HCT116 (cell line): ENCODE measurements around the gene MECP2. TPM values are rescaled to one million over a fixed set of nuclear protein-coding genes. Genes with fewer than 3 reads are reported as not detected.

Experiments
- ATAC-seq: fragments of 200-7000 bp; cut with Tn5 transposase; 2 replicates; pipeline ENCODE4 v1.9.1; 2020; ENCODE audit warnings: mild to moderate bottlenecking, moderate library complexity
- BruUV-seq: library from RNA; stranded (reverse); fragments of 400-500 nt; replicated peaks from 2 replicates; lab custom pipeline; 2021; lab: Mats Ljungman, UMichigan
- CTCF ChIA-PET: fragments of 300-600 bp; sonication (Branson Sonifier 250); formaldehyde crosslinking; loops from one replicate; lab custom pipeline; 2021; ENCODE audit warnings: antibody characterized with exemption; lab: Charles Lee
- POLR2A ChIA-PET: fragments of 300-600, 350-600 bp; sonication (Branson Sonifier 250); formaldehyde crosslinking; loops from one replicate; lab custom pipeline; 2021; ENCODE audit warnings: antibody characterized with exemption; lab: Charles Lee
- RAD21 ChIA-PET, 2 experiments: fragments of 300-600 bp; sonication (Branson Sonifier 250); formaldehyde crosslinking; loops; one replicate each; lab custom pipeline; 2023; ENCODE audit warnings: low total read pairs in 2 of 2; ENCODE audit not compliant: uncharacterized antibody in 2 of 2, unreplicated experiment in 2 of 2, low non-redundant PET in 1 of 2; lab: Charles Lee
- DNase-seq: peaks from one replicate; pipeline ENCODE4 v3.0.0-alpha.2; 2010; ENCODE audit warnings: low read depth, low spot score
- H2AFZ ChIP-seq: fragments of 200-600 bp; shearing (Covaris generic), sonication (generic); 2 replicates; pipeline ENCODE4 v1.6.1; 2017; ENCODE audit warnings: low read depth, mixed run types, mixed read lengths, antibody characterized with exemption, low read length; ENCODE audit not compliant: poor library complexity, severe bottlenecking
- H3K27ac ChIP-seq: 2 replicates; pipeline ENCODE4 v1.5.1; 2012; ENCODE audit warnings: low read depth, low read length
- H3K27me3 ChIP-seq: fragments of 200-600 bp; sonication (generic); 2 replicates; pipeline ENCODE4 v1.6.1; 2016; ENCODE audit warnings: mixed run types, low read length, mixed read lengths; ENCODE audit not compliant: insufficient read depth
- H3K36me3 ChIP-seq, 2 experiments: fragments of 200-500 bp in 1 of 2; fragments of 200-600 bp in 1 of 2; sonication (Bioruptor generic) in 1 of 2; sonication (generic) in 1 of 2; 2 replicates each; pipeline versions ENCODE4 v1.5.1 to v1.6.1; 2014 to 2016; ENCODE audit warnings: low read length in 2 of 2, inconsistent platforms in 1 of 2, mixed read lengths in 1 of 2, mixed run types in 1 of 2; ENCODE audit not compliant: insufficient read depth in 2 of 2, control insufficient read depth in 1 of 2
- H3K4me1 ChIP-seq, 2 experiments: fragments of 200-600 bp in 1 of 2; sonication (generic) in 1 of 2; 2 replicates each; pipeline versions ENCODE4 v1.5.1 to v1.6.1; 2012 to 2017; ENCODE audit warnings: low read length in 2 of 2, inconsistent platforms in 1 of 2, mild to moderate bottlenecking in 1 of 2, mixed read lengths in 1 of 2, mixed run types in 1 of 2, moderate library complexity in 1 of 2; ENCODE audit not compliant: insufficient read depth in 2 of 2, control insufficient read depth in 1 of 2
- H3K4me2 ChIP-seq: fragments of 200-600 bp; sonication (generic); 2 replicates; pipeline ENCODE4 v1.6.1; 2017; ENCODE audit warnings: mixed run types, low read length, mixed read lengths
- H3K4me3 ChIP-seq, 2 experiments: fragments of 200-600 bp in 1 of 2; sonication (generic) in 1 of 2; replicated peaks in 1 of 2; 2 replicates each; pipeline ENCODE4 v1.5.1; 2011 to 2016; ENCODE audit warnings: low read length in 2 of 2, control low read depth in 1 of 2, low read depth in 1 of 2, mild to moderate bottlenecking in 1 of 2, mixed read lengths in 1 of 2, mixed run types in 1 of 2
- H3K79me2 ChIP-seq: fragments of 200-600 bp; sonication (generic); 2 replicates; pipeline ENCODE4 v1.6.1; 2017; ENCODE audit warnings: mild to moderate bottlenecking, mixed run types, low read length, moderate library complexity, mixed read lengths; ENCODE audit not compliant: insufficient read depth
- H3K9ac ChIP-seq: fragments of 200-600 bp; sonication (generic); 2 replicates; pipeline ENCODE4 v1.6.1; 2016; ENCODE audit warnings: low read length, mixed read lengths
- H3K9me2 ChIP-seq: fragments of 200-600 bp; sonication (generic), shearing (Covaris generic); 2 replicates; pipeline ENCODE4 v1.6.1; 2017; ENCODE audit warnings: mixed run types, mild to moderate bottlenecking, moderate library complexity; ENCODE audit not compliant: insufficient read depth
- H3K9me3 ChIP-seq, 2 experiments: fragments of 200-500 bp in 1 of 2; fragments of 200-600 bp in 1 of 2; sonication (Bioruptor generic) in 1 of 2; sonication (generic) in 1 of 2; 2 replicates each; pipeline ENCODE4 v1.6.1; 2014 to 2017; ENCODE audit warnings: low read length in 2 of 2, mixed read lengths in 2 of 2, inconsistent platforms in 1 of 2, low read depth in 1 of 2, mild to moderate bottlenecking in 1 of 2, mixed run types in 1 of 2, moderate library complexity in 1 of 2; ENCODE audit not compliant: control insufficient read depth in 1 of 2, insufficient read depth in 1 of 2
- H4K20me1 ChIP-seq: fragments of 200-600 bp; sonication (generic), shearing (Covaris generic); 2 replicates; pipeline ENCODE4 v1.6.1; 2017; ENCODE audit warnings: mixed run types, mild to moderate bottlenecking, moderate library complexity; ENCODE audit not compliant: insufficient read depth
- CBX3 ChIP-seq: IDR thresholded peaks from 2 replicates; pipeline ENCODE4 v1.6.1; 2012; ENCODE audit warnings: low read depth
- CTCF ChIP-seq, 3 experiments: fragments of 200-600 bp in 1 of 3; sonication (generic) in 1 of 3; IDR thresholded peaks in 2 of 3; conservative IDR thresholded peaks in 1 of 3; 2 replicates each; pipeline ENCODE4 v1.5.1; 2012 to 2017; ENCODE audit warnings: low read depth in 2 of 3, low read length in 2 of 3, antibody characterized with exemption in 1 of 3, borderline replicate concordance in 1 of 3, control low read depth in 1 of 3, mild to moderate bottlenecking in 1 of 3, mixed read lengths in 1 of 3, mixed run types in 1 of 3, moderate library complexity in 1 of 3; ENCODE audit not compliant: insufficient read depth in 1 of 3
- EGR1 ChIP-seq: IDR thresholded peaks from 2 replicates; pipeline ENCODE4 v1.6.1; 2012; ENCODE audit warnings: low read depth
- EZH2 ChIP-seq: fragments of 200-600 bp; sonication (generic); IDR thresholded peaks from 2 replicates; pipeline ENCODE4 v1.6.1; 2017; ENCODE audit warnings: antibody characterized with exemption, mixed run types
- EZH2phosphoT487 ChIP-seq: fragments of 200-600 bp; IDR thresholded peaks from 2 replicates; pipeline ENCODE4 v1.6.1; 2018; ENCODE audit warnings: antibody characterized with exemption, borderline replicate concordance
- MAX ChIP-seq: IDR thresholded peaks from 2 replicates; pipeline ENCODE4 v1.6.1; 2012
- POLR2AphosphoS5 ChIP-seq: IDR thresholded peaks from 2 replicates; pipeline ENCODE4 v1.6.1; 2011; ENCODE audit warnings: mild to moderate bottlenecking, low read depth, low read length, moderate library complexity
- RAD21 ChIP-seq: IDR thresholded peaks from 2 replicates; pipeline ENCODE4 v1.6.1; 2012; ENCODE audit warnings: low read depth, mild to moderate bottlenecking
- SIN3A ChIP-seq: IDR thresholded peaks from 2 replicates; pipeline ENCODE4 v1.6.1; 2012; ENCODE audit warnings: low read depth
- SRF ChIP-seq: IDR thresholded peaks from 2 replicates; pipeline ENCODE4 v1.6.1; 2012; ENCODE audit warnings: low read depth
- TCF7L2 ChIP-seq: IDR thresholded peaks from 2 replicates; pipeline ENCODE4 v1.7.0; 2011; ENCODE audit warnings: borderline replicate concordance, inconsistent platforms; ENCODE audit not compliant: insufficient read depth, insufficient read length; ENCODE audit errors: extremely low read depth
- YY1 ChIP-seq: IDR thresholded peaks from 2 replicates; pipeline ENCODE4 v1.6.1; 2011; ENCODE audit warnings: low read length, low read depth, moderate library complexity, mild to moderate bottlenecking; ENCODE audit not compliant: insufficient replicate concordance; ENCODE audit errors: extremely low read depth
- ZFX ChIP-seq: fragments of 450-650 bp; IDR thresholded peaks from 2 replicates; pipeline ENCODE4 v1.6.1; 2017
- ZNF274 ChIP-seq: fragments of 200-500 bp; sonication (Bioruptor generic); IDR thresholded peaks from 2 replicates; pipeline ENCODE4 v1.6.1; 2014; ENCODE audit warnings: mild to moderate bottlenecking, low read depth, low read length, inconsistent platforms
- intact Hi-C: fragments of 100-400 bp; cut with micrococcal nuclease; formaldehyde crosslinking; loops from 2 replicates; pipeline ENCODE4 v1.10.0; 2022
- total RNA-seq: library from RNA; stranded (reverse); gene quantifications from one replicate; pipeline ENCODE4 v1.2.1, GENCODE V29; 2021; ENCODE audit not compliant: unreplicated experiment

Gene MECP2
- total RNA-seq, 1 experiment from 2014 or later, result 32.4 TPM

- RAD21 ChIA-PET, result no interaction called here
- Histone ChIP-seq H3K27ac (no peak overlapping the region), H3K4me3 (no peak overlapping the region), H3K79me2 (no peaks in the 10 kb centered on the region), H3K9ac (no peak overlapping the region), H3K36me3 (no peaks in the 10 kb centered on the region), H3K4me2 (no peak overlapping the region), H3K4me1 (no peaks in the 10 kb centered on the region), H4K20me1 (no peaks in the 10 kb centered on the region), H3K9me2 (no peaks in the 10 kb centered on the region), H3K27me3 (no peaks in the 10 kb centered on the region), H2AFZ (no peak overlapping the region), H3K9me3 (no peaks in the 10 kb centered on the region)
- POLR2A ChIA-PET, result no interaction called here
- CTCF ChIA-PET, result no interaction called here
- ATAC-seq (no peak), DNase-seq (no peak)
- intact Hi-C loops, result no loop called here
- BruUV-seq, result no TSS peak
- TF ChIP-seq ZNF274 (no peak), EGR1 (no peak), YY1 (no peak), SIN3A (no peak), RAD21 (no peak), CTCF (IDR thresholded peaks at IDR 0.05 in 2 of 3, conservative IDR thresholded peaks at IDR 0.05 in 1 of 3; ENCODE audit: borderline replicate concordance in 1 of 3, insufficient read depth in 1 of 3, low read depth in 2 of 3, low read length in 2 of 3) (no peak), SRF (no peak), EZH2phosphoT487 (no peak), MAX (no peak), POLR2AphosphoS5 (no peak), ZFX (no peak), CBX3 (no peak), EZH2 (no peak), TCF7L2 (no peak)
Observed at GRCh38 chrX:153991013-153991580, 106.4 kb downstream of the MECP2 start.
